Testis (tissue), 3 donors: Measurements from ENCODE around the gene LMCD1. TPM values are rescaled to one million over a fixed set of nuclear protein-coding genes. Genes with fewer than 3 reads are reported as not detected.

ENCODE experiments used
- DNase-seq: peaks from one replicate; pipeline ENCODE4 v3.0.0-alpha.2; 2019
- H3K27ac ChIP-seq, 2 donors: fragments of 200-600 bp; sonication (generic); one replicate each; pipeline ENCODE4 v1.5.1; 2019
- H3K27me3 ChIP-seq: fragments of 200-600 bp; sonication (generic); one replicate; pipeline ENCODE4 v1.5.1; 2019
- H3K36me3 ChIP-seq: fragments of 200-600 bp; sonication (generic); one replicate; pipeline ENCODE4 v1.5.1; 2017; ENCODE audit warnings: low read depth; ENCODE audit errors: missing control alignments
- H3K4me1 ChIP-seq: fragments of 200-600 bp; sonication (generic); one replicate; pipeline ENCODE4 v1.5.1; 2019
- H3K4me3 ChIP-seq, 2 donors: fragments of 200-600 bp; sonication (generic); one replicate each; pipeline ENCODE4 v1.5.1; 2017 to 2019
- H3K9me3 ChIP-seq: fragments of 200-600 bp; sonication (generic); one replicate; pipeline ENCODE4 v1.5.1; 2017
- POLR2A ChIP-seq: fragments of 450-650 bp; IDR thresholded peaks from one replicate; pipeline ENCODE4 v1.6.1; 2017; ENCODE audit warnings: antibody characterized with exemption, mild to moderate bottlenecking, moderate library complexity
- WGBS, 2 donors: methylation state at CpG; one replicate each; pipeline ENCODE4 v1.1.5; 2018; 5-methylcytosine and 5-hydroxymethylcytosine counted together
- intact Hi-C: fragments of 100-400 bp; cut with DNase I; formaldehyde crosslinking; loops from one replicate; pipeline ENCODE4 v1.15.1; 2023; ENCODE audit warnings: low total_unique reads
- polyA plus RNA-seq: library from polyadenylated mRNA; stranded (reverse); fragments of 350-450 nt; fragmentation: Illumina TruSeq; extraction: RNeasy Lipid Tissue Mini Kit (QIAGEN cat#74804); gene quantifications from one replicate; pipeline ENCODE4 v1.2.3, GENCODE V29; 2014; ENCODE audit warnings: low read depth, low replicate concordance; ENCODE audit not compliant: insufficient read depth
- total RNA-seq, 2 donors: library from RNA; depleted of rRNA; stranded (reverse); fragments of >200 nt; gene quantifications; one replicate each; pipeline ENCODE4 v1.2.3, GENCODE V29; 2016
- TF ChIP-seq, protein P1 (sequence below), 3 experiments: fragments of 450-650 bp in 2 of 3; fragments of 200-600 bp in 1 of 3; sonication (generic) in 1 of 3; IDR thresholded peaks; one replicate each; pipeline ENCODE4 v1.5.1; 2016 to 2019; ENCODE audit warnings: antibody characterized with exemption in 3 of 3, mild to moderate bottlenecking in 2 of 3, moderate library complexity in 1 of 3

Gene LMCD1
- total and polyA plus RNA-seq, 3 donors from 2014 or later, result 47.9 to 103 (median 53.3) TPM

DNA sequence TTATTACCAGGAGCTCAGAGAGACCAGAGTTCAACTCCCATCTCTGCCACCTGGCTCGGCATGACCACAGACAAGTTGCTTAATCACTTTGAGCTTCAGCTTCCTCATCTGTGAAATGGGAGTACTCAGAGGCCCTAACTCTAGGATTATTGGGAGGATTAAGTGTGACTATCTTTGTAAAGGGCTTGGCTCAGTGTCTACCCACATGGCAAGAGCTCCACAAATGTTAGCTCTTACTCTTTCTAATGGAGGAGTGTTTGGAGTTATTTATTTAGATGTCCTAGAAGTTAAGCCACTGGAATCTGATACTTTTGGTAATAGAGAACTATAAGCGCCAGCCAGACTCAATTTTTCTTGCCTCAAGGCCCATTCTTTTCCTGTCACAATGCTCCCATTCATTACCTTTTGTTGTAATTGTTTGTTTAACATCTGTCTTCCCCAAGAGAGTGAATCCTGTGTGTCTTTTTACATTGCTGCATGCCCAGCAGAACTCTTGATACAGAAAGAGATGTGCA lies 12.3 kb upstream of the LMCD1 start:
- Histone ChIP-seq H3K27ac (no peak overlapping the region), H3K4me3 (no peak overlapping the region), H3K36me3 (no peaks in the 10 kb centered on the region), H3K27me3 (no peaks in the 10 kb centered on the region), H3K4me1 (peaks cover 11% of the 10 kb centered on the region), H3K9me3 (no peaks in the 10 kb centered on the region)
- DNase-seq, result no peak
- WGBS, 2 donors, result 75 to 83% methylated on average over 1 to 2 of the region's 2 CpGs
- intact Hi-C loops, result no loop called here
- TF ChIP-seq, protein P1, sequence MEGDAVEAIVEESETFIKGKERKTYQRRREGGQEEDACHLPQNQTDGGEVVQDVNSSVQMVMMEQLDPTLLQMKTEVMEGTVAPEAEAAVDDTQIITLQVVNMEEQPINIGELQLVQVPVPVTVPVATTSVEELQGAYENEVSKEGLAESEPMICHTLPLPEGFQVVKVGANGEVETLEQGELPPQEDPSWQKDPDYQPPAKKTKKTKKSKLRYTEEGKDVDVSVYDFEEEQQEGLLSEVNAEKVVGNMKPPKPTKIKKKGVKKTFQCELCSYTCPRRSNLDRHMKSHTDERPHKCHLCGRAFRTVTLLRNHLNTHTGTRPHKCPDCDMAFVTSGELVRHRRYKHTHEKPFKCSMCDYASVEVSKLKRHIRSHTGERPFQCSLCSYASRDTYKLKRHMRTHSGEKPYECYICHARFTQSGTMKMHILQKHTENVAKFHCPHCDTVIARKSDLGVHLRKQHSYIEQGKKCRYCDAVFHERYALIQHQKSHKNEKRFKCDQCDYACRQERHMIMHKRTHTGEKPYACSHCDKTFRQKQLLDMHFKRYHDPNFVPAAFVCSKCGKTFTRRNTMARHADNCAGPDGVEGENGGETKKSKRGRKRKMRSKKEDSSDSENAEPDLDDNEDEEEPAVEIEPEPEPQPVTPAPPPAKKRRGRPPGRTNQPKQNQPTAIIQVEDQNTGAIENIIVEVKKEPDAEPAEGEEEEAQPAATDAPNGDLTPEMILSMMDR (IDR thresholded peaks at IDR 0.05), result no peak
- no peak for TF ChIP-seq POLR2A

DNA sequence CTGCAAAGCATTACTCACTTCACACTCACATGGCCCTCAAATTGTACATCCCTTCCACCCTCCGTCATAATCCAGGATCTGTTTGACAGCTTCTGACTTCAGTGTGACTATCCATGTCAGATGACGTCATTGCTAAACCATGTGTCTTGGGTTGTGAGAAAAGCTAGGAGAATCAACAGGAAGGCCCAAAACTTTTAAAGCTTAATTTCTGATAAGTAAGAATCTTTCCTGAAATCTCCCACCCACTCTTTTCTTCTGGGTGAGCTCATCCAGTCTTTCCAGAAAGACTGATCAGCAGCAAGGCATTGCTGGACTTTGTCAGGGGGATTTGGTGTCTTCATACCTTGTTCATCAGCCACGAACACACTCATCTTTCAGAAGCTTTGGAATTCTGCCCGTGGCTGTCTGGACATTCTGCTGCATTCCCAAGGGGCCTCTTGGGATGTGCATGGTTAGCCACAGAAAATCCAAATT lies 11.5 kb upstream of the LMCD1 start:
- 43 to 46% methylated on average over 4 of the region's 4 CpGs for WGBS, 2 donors
- H3K4me1 ChIP-seq, result peaks cover 10% of the 10 kb centered on the region
- no peak for TF ChIP-seq POLR2A
- TF ChIP-seq, protein P1 (IDR thresholded peaks at IDR 0.05), result no peak
- no peak for DNase-seq
- H3K9me3 ChIP-seq, result no peaks in the 10 kb centered on the region
- intact Hi-C loops, result no loop called here
- H3K27ac ChIP-seq, result no peak overlapping the region
- no peak overlapping the region for H3K4me3 ChIP-seq
- no peaks in the 10 kb centered on the region for H3K27me3 ChIP-seq
- H3K36me3 ChIP-seq, result no peaks in the 10 kb centered on the region

DNA sequence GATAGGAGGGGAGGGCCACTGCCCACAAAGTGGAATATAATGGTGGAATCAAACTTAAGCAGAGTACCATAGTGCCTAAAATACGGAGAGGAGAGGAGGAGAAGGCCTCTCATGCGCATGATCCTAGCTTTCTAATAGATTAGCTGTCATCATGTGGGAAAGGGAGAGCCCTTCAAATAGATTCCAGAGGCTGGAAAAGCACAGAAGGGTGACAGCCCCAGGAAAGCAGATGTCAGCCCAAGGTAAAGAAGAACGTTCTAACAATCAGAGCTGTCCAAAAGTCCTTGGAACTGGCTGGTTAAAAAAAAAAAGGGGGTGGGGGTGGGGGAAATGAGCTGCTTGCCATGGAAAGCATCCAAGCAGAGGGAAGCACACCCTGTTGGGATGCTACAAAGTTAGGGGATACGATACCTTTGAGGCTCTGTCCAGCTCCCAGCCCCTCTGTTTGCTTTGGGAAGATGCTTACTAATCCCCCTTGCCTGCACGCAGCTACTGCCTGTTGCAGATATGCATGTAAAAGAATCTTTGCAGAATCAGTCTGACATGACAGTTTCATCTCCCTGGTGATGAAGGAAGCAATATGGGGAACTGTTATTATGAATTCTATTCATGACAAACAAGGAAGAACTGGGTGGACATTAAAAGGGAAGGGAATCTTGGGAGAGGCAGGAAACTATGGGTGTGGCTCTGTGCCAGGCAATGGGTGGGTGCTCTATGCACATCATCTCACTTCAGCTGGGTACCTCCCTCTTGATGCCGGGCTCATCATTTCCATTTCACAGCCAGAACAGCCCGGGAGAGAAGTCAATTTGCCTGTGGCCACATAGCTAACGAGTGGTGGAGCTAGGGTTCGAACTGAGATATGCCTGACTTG lies 10.1 kb upstream of the LMCD1 start:
- Histone ChIP-seq H3K4me3 (no peak overlapping the region), H3K9me3 (no peaks in the 10 kb centered on the region), H3K27me3 (no peaks in the 10 kb centered on the region), H3K4me1 (peaks cover 5% of the 10 kb centered on the region), H3K36me3 (no peaks in the 10 kb centered on the region), H3K27ac (no peak overlapping the region)
- TF ChIP-seq, protein P1 (IDR thresholded peaks at IDR 0.05), result no peak
- no peak for TF ChIP-seq POLR2A
- DNase-seq, result no peak
- WGBS, 2 donors, result 69 to 71% methylated on average over 9 of the region's 9 CpGs
- intact Hi-C loops, result no loop called here

DNA sequence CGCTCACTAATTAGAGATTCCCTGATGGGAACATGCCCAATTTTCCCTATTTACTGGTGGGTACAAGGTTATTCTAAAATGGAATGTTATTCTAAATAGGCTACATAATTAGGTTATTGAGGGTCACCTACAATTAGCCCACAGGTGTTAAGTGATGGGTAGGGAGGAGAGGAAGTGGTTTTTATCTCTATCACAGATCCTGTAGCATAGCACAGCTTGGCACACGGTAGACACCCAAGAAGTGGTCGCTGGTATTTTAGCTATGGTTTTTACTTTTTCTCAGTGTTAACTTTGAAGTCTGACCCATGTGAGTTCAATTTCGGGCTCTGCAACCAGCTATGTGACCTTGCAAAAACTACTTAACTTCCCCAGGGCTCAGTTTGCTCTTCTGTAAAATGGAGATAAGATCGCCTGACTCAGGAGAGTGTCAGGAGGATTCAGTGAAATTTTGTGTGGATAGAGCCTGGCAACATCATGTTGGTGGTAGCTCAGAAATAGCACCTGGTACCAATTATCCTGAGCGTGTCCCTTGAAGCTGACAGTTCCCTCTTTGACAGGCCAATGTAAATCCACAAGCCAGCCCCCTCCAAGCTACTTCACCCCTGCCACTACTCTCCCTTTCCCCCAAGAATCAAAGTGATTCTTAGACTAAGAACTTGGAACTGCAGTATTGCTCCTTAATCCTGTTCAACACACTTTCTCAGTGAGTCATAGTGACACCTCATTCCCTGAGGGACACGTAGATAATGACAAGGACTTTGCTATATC lies 8.7 kb upstream of the LMCD1 start:
- Histone ChIP-seq H3K36me3 (no peaks in the 10 kb centered on the region), H3K9me3 (no peaks in the 10 kb centered on the region), H3K4me1 (peaks cover 5% of the 10 kb centered on the region), H3K27ac (no peak overlapping the region), H3K27me3 (no peaks in the 10 kb centered on the region), H3K4me3 (no peak overlapping the region)
- TF ChIP-seq, protein P1 (IDR thresholded peaks at IDR 0.05), result no peak
- TF ChIP-seq POLR2A, result no peak
- intact Hi-C loops, result no loop called here
- DNase-seq, result no peak
- WGBS, 2 donors, result 85 to 88% methylated on average over 7 of the region's 7 CpGs
